GM18867 (cell line): ENCODE measurements around the gene TBC1D23.
"Not testable (repeated sequence)": the region's sequence is repeated elsewhere in the genome, so short reads cannot be mapped to it uniquely, and the experiment has no call there.

Experiments used
- ATAC-seq: cut with Tn5 transposase; IDR thresholded peaks from one replicate; pipeline ENCODE4 v1.9.1; 2021; ENCODE audit warnings: mild to moderate bottlenecking, moderate library complexity; ENCODE audit not compliant: unreplicated experiment

The TBC1D23 gene

GRCh38 chr3:100254168-100254777 is 6.5 kb upstream of the TBC1D23 start:
- peak; percentile 81 for ATAC-seq

- no peak for ATAC-seq
Measured at GRCh38 chr3:100256731-100257151, 4.1 kb upstream of the TBC1D23 start.

GRCh38 chr3:100257586-100257985 is 3.2 kb upstream of the TBC1D23 start:
- no peak for ATAC-seq

- no peak for ATAC-seq
Measured at GRCh38 chr3:100260081-100260684, 609 bp upstream of the TBC1D23 start.

GRCh38 chr3:100261485-100261903 is 702 bp downstream of the TBC1D23 start:
- ATAC-seq, result no peak

GRCh38 chr3:100262925-100263324 is 2.1 kb downstream of the TBC1D23 start:
- ATAC-seq, result not testable (repeated sequence)

GRCh38 chr3:100263583-100263982 is 2.8 kb downstream of the TBC1D23 start:
- no peak for ATAC-seq

GRCh38 chr3:100264242-100264641 is 3.5 kb downstream of the TBC1D23 start:
- no peak for ATAC-seq

- ATAC-seq, result no peak
Measured at GRCh38 chr3:100265016-100265415, 4.2 kb downstream of the TBC1D23 start.

GRCh38 chr3:100266531-100266930 is 5.7 kb downstream of the TBC1D23 start:
- ATAC-seq, result no peak

GRCh38 chr3:100268156-100268555 is 7.4 kb downstream of the TBC1D23 start:
- ATAC-seq, result no peak

- ATAC-seq, result no peak
Measured at GRCh38 chr3:100269001-100269400, 8.2 kb downstream of the TBC1D23 start.

- no peak for ATAC-seq
Measured at GRCh38 chr3:100269410-100270214, 8.8 kb downstream of the TBC1D23 start.

GRCh38 chr3:100270215-100270583 is 9.4 kb downstream of the TBC1D23 start:
- no peak for ATAC-seq

- ATAC-seq, result no peak
Measured at GRCh38 chr3:100271522-100271921, 10.7 kb downstream of the TBC1D23 start.

- not testable (repeated sequence) for ATAC-seq
Measured at GRCh38 chr3:100272797-100273611, 12.2 kb downstream of the TBC1D23 start.

GRCh38 chr3:100274361-100274760 is 13.6 kb downstream of the TBC1D23 start:
- ATAC-seq, result no peak

GRCh38 chr3:100277255-100277800 is 16.5 kb downstream of the TBC1D23 start:
- no peak for ATAC-seq

- no peak for ATAC-seq
Measured at GRCh38 chr3:100278910-100279309, 18.1 kb downstream of the TBC1D23 start.

- no peak for ATAC-seq
Measured at GRCh38 chr3:100288288-100288894, 27.6 kb downstream of the TBC1D23 start.
